Activated CD4-positive, alpha-beta T cell treated with anti-CD3 and anti-CD28 coated beads, Interleukin-2, amount 50 U/mL, for 48 hours (primary cell): ENCODE results near the gene TEN1.
"Not testable (repeated sequence)": the region's sequence is repeated elsewhere in the genome, so short reads cannot be mapped to it uniquely, and the experiment has no call there.

Experiments
- DNase-seq, 2 experiments: peaks; one replicate each; pipeline ENCODE4 v3.0.0-alpha.2; 2020

TEN1 gene

DNA sequence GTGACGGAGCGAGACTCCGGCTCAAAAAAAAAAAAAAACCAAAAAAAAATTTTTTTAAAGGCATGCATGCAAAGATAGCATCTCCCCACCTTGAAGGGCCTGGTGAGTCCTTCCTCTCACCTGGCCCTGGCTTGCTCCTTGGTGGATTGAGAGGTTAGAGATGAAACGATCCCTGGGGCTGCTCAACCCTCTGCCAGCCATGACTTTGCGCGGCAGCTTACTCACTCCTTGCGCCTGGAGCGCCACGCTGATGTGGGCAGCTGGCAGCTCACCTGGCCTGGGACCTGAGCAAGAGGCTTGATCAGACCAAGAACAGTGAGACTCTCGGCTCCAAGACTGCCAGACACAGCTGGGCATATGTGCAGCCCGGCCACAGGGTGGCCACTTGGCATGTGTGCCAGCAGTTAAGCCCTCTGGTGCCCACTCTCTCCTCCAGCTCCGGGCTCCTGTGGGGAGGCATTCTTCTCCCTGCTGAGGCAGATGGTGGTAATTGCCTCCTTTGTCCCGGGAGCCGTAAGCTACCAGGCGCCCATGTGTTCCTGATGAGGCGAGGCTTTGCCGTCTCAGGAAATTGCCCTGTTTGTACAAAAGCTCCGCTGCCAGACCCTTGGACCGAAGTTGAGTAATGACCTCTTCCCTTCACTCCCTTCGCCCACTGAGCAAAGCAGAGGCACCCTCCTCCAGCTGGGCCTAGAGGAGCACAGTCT, 53.2 kb downstream of the TEN1 start:
- DNase-seq, result no peak

DNA sequence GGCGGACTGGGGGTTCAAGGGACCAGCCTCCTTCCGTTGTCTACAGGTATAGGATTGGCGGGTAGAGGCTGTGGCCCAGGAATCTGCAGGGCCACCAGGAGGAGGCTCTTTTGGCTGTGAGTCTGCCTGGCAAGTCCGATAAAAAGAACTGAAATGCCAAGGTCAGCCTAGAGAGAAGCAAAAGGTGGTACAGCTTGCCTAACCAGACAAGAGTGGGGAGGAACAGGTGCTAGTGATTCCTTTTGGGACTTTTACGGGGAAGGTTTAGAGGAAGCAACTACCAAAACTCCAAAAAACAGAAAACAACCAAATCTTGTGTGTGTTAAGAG, 53.7 kb downstream of the TEN1 start:
- DNase-seq, result no peak

DNA sequence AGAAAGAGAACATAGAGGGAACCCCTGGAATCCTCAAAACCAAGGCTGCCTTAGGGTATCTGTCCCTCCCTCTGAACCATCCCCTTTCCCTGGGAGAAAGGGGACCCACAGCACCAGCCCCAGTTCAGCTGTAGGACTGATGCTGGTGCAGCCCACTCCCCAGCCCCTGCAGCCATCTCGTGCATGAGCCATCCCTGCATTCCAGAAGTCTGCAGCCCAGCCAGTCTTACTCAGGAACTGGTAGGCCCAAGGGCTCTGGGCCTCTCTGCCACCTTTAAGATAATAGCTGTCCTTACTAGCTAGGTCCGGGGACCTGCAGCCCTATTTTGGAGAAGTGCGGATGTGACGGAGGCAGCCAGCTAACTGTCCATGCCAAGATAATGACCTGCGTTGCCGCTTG, 54.1 kb downstream of the TEN1 start:
- no peak for DNase-seq

DNA sequence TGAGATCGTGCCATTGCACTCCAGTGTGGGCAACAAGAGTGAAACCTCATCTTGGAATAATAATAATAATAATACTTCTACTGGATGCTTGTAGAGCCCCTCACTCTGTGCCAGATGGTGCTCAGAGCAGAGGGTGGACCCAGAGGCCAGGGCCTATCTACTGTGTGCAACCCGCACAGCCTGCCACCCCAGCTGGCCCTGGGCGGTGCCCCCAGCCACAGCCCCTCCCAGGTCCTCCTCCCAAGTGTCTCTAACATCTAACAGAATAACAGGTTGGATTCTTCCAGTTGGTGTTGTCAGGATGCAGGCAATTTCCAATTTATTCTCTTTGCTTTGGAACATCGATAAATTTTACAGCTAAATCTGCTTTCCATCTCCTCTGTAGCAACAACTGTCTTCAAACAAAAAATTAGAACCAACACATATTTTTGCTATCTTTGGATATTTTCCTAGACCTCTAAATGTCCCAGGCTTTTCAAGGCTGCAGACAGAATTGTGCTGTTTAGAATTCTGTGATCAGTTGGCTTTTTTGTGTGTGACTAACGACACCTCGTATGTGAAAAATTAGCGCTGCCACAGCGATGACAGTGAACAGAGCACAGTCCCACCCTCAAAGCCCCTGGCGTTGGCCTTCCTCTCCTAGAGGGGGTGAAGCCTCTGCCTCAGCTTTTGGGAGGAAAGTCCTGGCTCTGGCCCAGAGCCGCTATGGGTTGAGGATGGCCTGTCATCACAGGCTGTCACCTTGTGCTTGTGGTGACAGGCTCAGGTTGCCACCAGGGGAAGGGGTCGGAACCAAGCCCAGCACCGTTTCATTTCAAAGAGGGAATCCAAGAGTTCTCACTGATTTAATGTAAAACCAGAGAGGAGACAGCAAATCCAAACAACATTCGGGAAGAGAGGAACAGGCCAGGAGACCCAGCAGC, 55.6 kb downstream of the TEN1 start:
- DNase-seq, result no peak

DNA sequence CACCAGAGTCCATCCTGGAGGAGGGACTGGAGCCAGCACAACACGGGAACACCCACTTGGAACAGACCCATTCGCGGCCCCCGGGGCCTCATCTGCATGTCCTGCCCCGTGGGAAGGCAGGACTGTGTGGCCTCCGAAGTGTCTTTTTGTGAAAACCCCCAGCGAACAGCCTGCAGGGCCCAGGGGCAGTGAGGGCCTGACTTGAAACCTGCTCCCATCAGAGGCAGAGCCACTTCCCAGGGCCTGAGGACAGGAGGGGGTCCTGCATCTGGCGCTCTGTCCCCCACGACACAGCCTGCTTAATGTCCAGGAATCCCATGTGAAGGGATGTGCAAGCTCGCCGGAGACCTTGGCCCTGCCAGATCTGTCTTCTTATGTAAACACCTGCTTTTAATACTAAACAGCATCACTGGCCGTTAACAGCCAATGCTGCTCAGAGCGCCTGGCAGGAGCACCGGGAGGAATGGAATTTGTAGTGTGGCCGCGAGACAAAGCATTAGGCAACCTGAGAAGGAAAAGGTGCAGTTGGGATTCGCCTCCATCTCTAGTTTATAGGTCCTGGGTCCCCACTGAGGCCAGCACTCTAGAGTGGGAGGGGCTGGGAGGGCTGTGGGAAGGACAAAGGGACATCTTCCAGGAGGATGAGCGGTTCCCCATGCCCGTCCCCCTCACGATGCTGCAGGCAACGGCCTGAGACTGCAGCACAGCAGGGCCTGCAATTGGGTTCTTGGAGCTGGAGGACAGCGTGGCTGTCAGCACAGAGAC, 57.6 kb downstream of the TEN1 start:
- no peak for DNase-seq

DNA sequence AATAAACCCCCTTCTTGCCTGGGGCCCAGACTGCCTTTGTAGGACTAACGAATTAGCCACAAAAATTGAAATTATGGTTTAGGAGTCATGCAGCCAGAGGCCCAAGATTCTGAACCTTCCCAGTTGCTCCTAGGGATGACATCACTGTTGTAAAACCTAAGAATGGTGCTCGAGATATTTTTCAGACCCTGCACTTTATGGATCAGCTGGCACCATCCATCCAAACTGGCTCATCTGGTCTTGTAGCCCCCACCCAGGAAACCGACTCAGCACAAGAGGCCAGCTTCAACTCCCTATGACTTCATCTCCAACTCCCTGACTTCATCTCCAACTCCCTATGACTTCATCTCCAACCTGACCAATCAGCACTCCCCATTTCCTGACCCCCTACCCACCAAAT, 59.0 kb downstream of the TEN1 start:
- no peak for DNase-seq

DNA sequence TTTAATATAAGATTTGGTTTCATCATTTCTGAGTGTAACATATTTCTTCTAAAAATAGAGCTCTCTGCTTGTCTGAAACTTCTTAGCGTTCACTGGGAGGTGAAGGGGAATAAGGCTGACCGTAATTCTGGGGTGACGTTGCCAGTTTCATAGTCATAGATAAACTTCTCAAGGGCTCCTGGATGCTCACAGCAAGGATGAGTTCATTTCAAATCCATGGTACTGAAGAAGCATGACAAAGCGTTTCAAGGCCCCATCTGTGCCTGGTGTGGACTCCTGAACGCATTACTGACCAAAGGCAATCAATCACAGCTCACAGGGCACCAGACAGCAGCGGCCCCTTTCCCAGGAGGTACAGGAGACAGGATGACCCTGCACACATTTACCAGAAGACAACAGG, 60.1 kb downstream of the TEN1 start:
- DNase-seq, result no peak

DNA sequence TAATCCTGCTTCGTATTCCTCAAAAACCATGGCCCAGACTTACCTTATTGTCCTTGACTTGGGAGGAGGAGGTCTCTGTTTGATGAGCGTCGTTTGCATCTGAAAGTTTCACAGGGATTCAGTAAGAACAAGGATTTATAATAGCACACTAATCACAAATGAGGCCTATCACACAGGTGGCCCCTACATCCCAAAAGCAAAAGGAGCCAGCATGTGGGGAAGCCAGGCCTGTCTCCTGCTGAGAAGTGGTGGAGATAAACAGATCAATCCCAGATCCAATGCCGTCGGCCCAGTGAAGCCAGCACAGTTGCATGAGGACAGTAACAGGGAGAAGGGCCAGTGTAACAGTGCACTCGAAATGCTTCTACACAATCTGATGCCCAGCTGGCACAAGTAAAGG, 61.3 kb downstream of the TEN1 start:
- no peak for DNase-seq

DNA sequence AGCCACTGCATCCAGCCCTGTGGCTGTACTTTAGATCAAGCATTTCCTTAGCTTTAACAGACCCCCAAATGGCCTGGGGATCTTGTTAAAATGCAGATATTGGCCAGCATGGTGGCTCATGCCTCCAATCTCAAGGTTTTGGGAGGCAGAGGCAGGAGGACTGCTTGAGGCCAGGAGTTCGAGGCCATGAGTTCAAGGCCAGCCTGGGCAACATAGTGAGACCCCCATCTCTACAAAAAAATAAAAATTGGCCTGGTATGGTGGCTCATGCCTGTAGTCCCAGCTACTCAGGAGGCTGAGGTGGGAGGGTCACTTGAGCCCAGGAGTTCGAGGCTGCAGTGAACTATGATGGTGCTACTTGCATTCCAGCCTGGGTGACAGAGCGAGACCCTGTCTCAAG, 63.8 kb downstream of the TEN1 start:
- DNase-seq, result not testable (repeated sequence)

DNA sequence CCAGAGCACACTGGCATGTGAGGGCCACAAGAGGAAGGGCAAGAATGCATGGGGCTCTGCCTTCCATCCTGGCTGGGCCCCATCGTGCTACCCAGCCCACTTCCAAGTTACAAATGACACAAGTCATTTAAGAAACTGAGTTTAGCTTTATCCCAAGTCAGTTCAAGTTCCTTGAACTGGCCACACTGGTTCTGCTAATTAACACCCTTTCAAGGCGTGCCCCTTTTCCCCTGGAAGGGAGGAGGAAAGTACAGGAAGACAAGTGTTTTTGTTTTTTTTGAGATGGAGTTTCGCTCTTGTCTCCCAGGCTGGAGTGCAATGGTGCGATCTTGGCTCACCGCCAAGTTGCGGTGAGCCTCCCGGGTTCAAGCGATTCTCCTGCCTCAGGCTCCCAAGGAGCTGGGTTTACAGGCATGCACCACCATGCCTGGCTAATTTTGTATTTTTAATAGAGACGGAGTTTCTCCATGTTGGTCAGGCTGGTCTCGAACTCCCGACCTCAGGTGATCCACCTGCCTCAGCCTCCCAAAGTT, 65.5 kb downstream of the TEN1 start:
- not testable (repeated sequence) for DNase-seq

DNA sequence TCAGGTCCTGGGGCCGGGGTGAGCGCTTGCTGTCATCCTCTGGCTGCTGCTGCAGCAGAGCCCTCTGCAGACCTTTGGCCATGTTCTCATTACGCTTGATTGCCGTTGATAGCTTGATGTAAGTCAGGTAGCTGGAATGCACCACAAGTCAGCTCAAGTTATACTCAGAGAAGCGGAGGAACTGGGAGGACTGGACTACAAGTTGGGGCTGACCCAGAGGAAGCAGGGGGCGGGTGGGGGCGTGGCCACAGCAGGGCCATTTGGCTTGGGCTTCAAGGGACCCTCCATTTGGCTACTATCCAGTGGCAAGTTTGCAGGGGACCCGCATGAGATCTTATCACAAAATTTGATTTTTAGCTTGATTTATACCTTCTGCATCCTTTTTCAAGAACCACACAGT, 67.0 kb downstream of the TEN1 start:
- no peak for DNase-seq

DNA sequence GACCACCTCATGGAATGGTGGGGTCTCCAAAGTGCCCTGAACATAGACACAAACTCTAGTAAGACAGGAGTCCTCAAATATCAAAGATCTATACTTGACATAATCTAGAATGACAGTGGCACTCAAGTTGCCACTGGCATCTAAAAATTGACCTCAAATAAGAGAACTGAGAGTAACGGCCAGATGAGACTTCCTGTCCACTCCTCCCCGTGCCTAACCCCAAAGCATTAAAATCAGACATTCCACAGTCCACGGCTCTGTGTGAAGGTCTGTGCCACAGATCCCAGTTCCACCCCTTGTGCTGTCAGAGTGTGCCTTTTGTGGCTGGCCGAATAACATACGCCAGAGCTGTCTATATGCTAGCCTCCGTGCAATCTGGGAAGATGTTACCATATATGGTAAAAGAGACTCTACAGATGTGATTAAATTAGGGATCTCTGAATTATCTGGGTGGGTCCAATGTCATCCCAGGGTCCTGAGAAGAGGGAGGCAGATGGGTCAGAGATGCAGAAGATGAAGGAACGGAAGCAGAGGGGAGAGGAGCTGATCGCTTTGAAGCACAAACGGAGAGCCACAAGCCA, 69.1 kb downstream of the TEN1 start:
- no peak for DNase-seq

DNA sequence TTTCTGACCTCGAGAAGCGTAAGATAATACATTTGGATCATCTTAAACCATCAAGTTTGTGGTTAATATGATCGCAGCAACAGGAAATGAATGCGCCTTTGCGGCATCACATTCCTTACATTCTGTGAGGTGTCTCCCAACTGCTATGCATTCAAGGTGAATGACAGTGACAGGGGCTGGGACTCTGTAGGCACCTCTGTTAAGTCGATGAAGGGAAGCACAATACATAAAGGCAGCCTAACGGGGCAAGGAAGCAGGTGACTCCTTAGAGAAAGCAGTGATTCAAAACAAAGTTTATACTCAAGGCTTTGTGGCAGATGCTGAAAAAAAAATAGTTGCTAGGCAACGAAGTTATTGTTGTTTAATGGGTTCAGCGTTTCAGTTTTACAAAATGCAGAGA, 69.7 kb downstream of the TEN1 start:
- no peak for DNase-seq

DNA sequence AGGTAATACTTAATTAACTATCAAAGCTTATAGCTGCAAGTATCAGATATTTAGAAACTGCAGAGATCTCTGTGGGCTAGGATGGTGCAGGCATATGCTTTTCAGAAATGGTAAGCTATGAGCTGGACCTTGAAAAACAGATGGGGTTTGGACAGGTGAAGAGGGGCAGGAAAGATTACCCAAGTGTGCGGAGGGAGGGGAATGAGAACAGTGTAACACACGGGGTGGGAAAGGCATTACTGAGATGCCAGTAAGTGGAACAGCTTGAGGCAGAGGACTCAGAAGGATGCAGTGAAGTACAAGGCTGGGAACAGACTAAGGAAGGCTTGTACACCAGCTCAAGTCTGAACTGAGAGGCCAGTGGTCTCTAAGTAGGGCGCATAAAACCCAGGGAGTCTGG, 70.2 kb downstream of the TEN1 start:
- no peak for DNase-seq

DNA sequence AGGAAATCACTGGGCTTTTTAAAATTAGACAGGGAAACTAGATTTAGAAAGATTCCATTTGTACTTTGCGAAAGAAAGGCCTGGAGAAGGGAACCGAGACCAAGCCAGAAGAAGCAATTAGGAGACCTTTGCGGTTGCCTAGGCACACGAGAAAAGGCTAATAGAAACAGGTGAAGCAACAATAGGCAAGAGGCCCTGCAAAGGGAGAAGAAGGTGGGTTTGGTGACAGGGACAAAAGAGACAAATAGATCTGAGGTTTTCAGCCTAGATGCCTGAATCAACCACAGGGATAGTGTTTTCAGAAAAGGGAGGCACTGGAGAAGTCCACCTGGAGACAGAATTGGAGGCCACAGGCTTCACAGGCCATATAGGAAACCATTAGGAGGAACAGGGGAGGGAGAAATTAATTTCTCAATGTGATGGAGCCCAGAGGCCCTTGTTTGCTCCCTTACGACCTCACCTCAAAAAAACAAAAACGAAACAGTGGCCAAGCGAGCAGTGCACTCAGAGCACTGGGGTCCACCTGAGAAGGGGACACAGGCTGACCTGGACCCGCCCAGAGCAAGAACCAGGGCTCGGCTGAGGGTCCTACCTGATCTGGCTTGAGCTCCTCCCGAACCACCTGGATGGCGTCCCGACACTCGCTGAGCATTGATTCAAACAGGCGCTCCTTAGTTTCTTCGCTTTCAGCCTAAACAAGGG, 70.9 kb downstream of the TEN1 start:
- DNase-seq, result no peak
